Dendritic cell treated with granulocyte-macrophage colony-stimulating factor and Interleukin-4, amounts not matched to agents 40 ng/mL and 50 ng/mL, for 4 days (primary cell): ENCODE measurements around the gene HBM.

Source experiments
- H3K27ac Mint-ChIP-seq: one replicate; pipeline ENCODE4 v1.8.0; 2022; ENCODE audit warnings: mild to moderate bottlenecking, mixed read lengths
- H3K27me3 Mint-ChIP-seq: one replicate; pipeline ENCODE4 v1.8.0; 2022; ENCODE audit warnings: mild to moderate bottlenecking, mixed read lengths
- H3K36me3 Mint-ChIP-seq: one replicate; pipeline ENCODE4 v1.8.0; 2022; ENCODE audit warnings: low read depth, mixed read lengths
- H3K4me1 Mint-ChIP-seq: one replicate; pipeline ENCODE4 v1.8.0; 2022; ENCODE audit warnings: low read depth, mixed read lengths
- H3K4me3 Mint-ChIP-seq: one replicate; pipeline ENCODE4 v1.8.0; 2022; ENCODE audit warnings: mild to moderate bottlenecking, moderate library complexity, mixed read lengths
- H3K9me3 Mint-ChIP-seq: one replicate; pipeline ENCODE4 v1.8.0; 2022; ENCODE audit warnings: mixed read lengths
- intact Hi-C: fragments of 100-400 bp; cut with micrococcal nuclease; formaldehyde crosslinking; loops from one replicate; pipeline ENCODE4 v1.15.0; 2022

HBM gene

GRCh38 chr16:178668-179015 is 12.9 kb downstream of the HBM start:
- no peaks in the 10 kb centered on the region for H3K9me3 Mint-ChIP-seq
- H3K4me1 Mint-ChIP-seq: peaks cover 21% of the 10 kb centered on the region
- H3K27me3 Mint-ChIP-seq: peaks cover 65% of the 10 kb centered on the region
- no peaks in the 10 kb centered on the region for H3K36me3 Mint-ChIP-seq
- H3K27ac Mint-ChIP-seq: no peak overlapping the region
- no peak overlapping the region for H3K4me3 Mint-ChIP-seq
- intact Hi-C loops: no loop called here

- Mint-ChIP-seq H3K4me3 (peak overlapping the region; percentile 13), H3K9me3 (no peaks in the 10 kb centered on the region), H3K27ac (no peak overlapping the region), H3K36me3 (no peaks in the 10 kb centered on the region), H3K4me1 (peaks cover 13% of the 10 kb centered on the region), H3K27me3 (peaks cover 58% of the 10 kb centered on the region)
- intact Hi-C loops: no loop called here
Observed at GRCh38 chr16:179211-180092, 13.7 kb downstream of the HBM start.

GRCh38 chr16:180101-180675 is 14.4 kb downstream of the HBM start, which contains the start of gene HBQ1:
Gene HBQ1 (plus strand): TSS chr16:180459. CDS start chr16:180487, 28 bp downstream.
- Mint-ChIP-seq H3K9me3 (no peaks in the 10 kb centered on the region), H3K4me1 (peaks cover 5% of the 10 kb centered on the region), H3K27ac (no peak within 1 kb of the TSS), H3K36me3 (peaks cover 4% of the 10 kb centered on the region), H3K27me3 (peaks cover 51% of the 10 kb centered on the region), H3K4me3 (peak within 1 kb of the TSS; percentile 46)
- intact Hi-C loops: no loop called here

GRCh38 chr16:180681-181564 is 15.1 kb downstream of the HBM start:
- peak overlapping the region; percentile 46 for H3K4me3 Mint-ChIP-seq
- H3K27me3 Mint-ChIP-seq: peaks cover 44% of the 10 kb centered on the region
- H3K9me3 Mint-ChIP-seq: no peaks in the 10 kb centered on the region
- no peak overlapping the region for H3K27ac Mint-ChIP-seq
- intact Hi-C loops: loop anchor here (1.0 kb wide), 2 partner anchors 64 to 74 kb away; no protein-coding TSS in a partner anchor
- H3K36me3 Mint-ChIP-seq: peaks cover 12% of the 10 kb centered on the region
- no peaks in the 10 kb centered on the region for H3K4me1 Mint-ChIP-seq

GRCh38 chr16:181565-182021 is 15.8 kb downstream of the HBM start:
- Mint-ChIP-seq H3K4me3 (no peak overlapping the region), H3K4me1 (no peaks in the 10 kb centered on the region), H3K27me3 (peaks cover 42% of the 10 kb centered on the region), H3K27ac (no peak overlapping the region), H3K36me3 (peaks cover 15% of the 10 kb centered on the region), H3K9me3 (no peaks in the 10 kb centered on the region)
- intact Hi-C loops: loop anchor here (1.0 kb wide), 2 partner anchors 64 to 74 kb away; no protein-coding TSS in a partner anchor

GRCh38 chr16:183005-183404 is 17.2 kb downstream of the HBM start:
- no peaks in the 10 kb centered on the region for H3K9me3 Mint-ChIP-seq
- H3K27ac Mint-ChIP-seq: no peak overlapping the region
- no peaks in the 10 kb centered on the region for H3K4me1 Mint-ChIP-seq
- peaks cover 31% of the 10 kb centered on the region for H3K27me3 Mint-ChIP-seq
- intact Hi-C loops: no loop called here
- peaks cover 25% of the 10 kb centered on the region for H3K36me3 Mint-ChIP-seq
- H3K4me3 Mint-ChIP-seq: no peak overlapping the region

GRCh38 chr16:185213-185612 is 19.4 kb downstream of the HBM start:
- Mint-ChIP-seq H3K36me3 (peaks cover 47% of the 10 kb centered on the region), H3K4me3 (no peak overlapping the region), H3K27me3 (peaks cover 13% of the 10 kb centered on the region), H3K9me3 (no peaks in the 10 kb centered on the region), H3K27ac (no peak overlapping the region), H3K4me1 (no peaks in the 10 kb centered on the region)
- intact Hi-C loops: no loop called here

GRCh38 chr16:185691-186090 is 19.9 kb downstream of the HBM start:
- intact Hi-C loops: no loop called here
- Mint-ChIP-seq H3K27ac (no peak overlapping the region), H3K36me3 (peaks cover 52% of the 10 kb centered on the region), H3K27me3 (peaks cover 11% of the 10 kb centered on the region), H3K4me1 (no peaks in the 10 kb centered on the region), H3K9me3 (no peaks in the 10 kb centered on the region), H3K4me3 (no peak overlapping the region)

- H3K27me3 Mint-ChIP-seq: no peaks in the 10 kb centered on the region
Observed at GRCh38 chr16:187330-187729, 21.6 kb downstream of the HBM start.

GRCh38 chr16:188674-189073 is 22.9 kb downstream of the HBM start:
- H3K27me3 Mint-ChIP-seq: no peaks in the 10 kb centered on the region
- intact Hi-C loops: no loop called here
- H3K36me3 Mint-ChIP-seq: peaks cover 82% of the 10 kb centered on the region
- no peak overlapping the region for H3K4me3 Mint-ChIP-seq
- no peaks in the 10 kb centered on the region for H3K9me3 Mint-ChIP-seq
- peaks cover 6% of the 10 kb centered on the region for H3K4me1 Mint-ChIP-seq
- H3K27ac Mint-ChIP-seq: no peak overlapping the region

More at GRCh38 chr16:187330-187729, 21.6 kb downstream of the HBM start:
- intact Hi-C loops: no loop called here
- H3K27ac Mint-ChIP-seq: no peak overlapping the region
- peaks cover 69% of the 10 kb centered on the region for H3K36me3 Mint-ChIP-seq
- H3K9me3 Mint-ChIP-seq: no peaks in the 10 kb centered on the region
- no peak overlapping the region for H3K4me3 Mint-ChIP-seq
- H3K4me1 Mint-ChIP-seq: peaks cover 6% of the 10 kb centered on the region

- no peak overlapping the region for H3K4me3 Mint-ChIP-seq
- H3K9me3 Mint-ChIP-seq: no peaks in the 10 kb centered on the region
- H3K36me3 Mint-ChIP-seq: peaks cover 92% of the 10 kb centered on the region
- intact Hi-C loops: no loop called here
- no peaks in the 10 kb centered on the region for H3K27me3 Mint-ChIP-seq
- H3K4me1 Mint-ChIP-seq: peaks cover 6% of the 10 kb centered on the region
- no peak overlapping the region for H3K27ac Mint-ChIP-seq
Observed at GRCh38 chr16:189604-190186, 23.9 kb downstream of the HBM start.

GRCh38 chr16:191831-192230 is 26.1 kb downstream of the HBM start:
- Mint-ChIP-seq H3K27me3 (no peaks in the 10 kb centered on the region), H3K36me3 (peaks cover 99% of the 10 kb centered on the region), H3K4me1 (peaks cover 6% of the 10 kb centered on the region), H3K4me3 (no peak overlapping the region), H3K9me3 (no peaks in the 10 kb centered on the region), H3K27ac (no peak overlapping the region)
- intact Hi-C loops: no loop called here

- Mint-ChIP-seq H3K4me3 (no peak overlapping the region), H3K27me3 (no peaks in the 10 kb centered on the region), H3K9me3 (no peaks in the 10 kb centered on the region), H3K36me3 (peaks cover 100% of the 10 kb centered on the region), H3K4me1 (peaks cover 6% of the 10 kb centered on the region), H3K27ac (no peak overlapping the region)
- intact Hi-C loops: no loop called here
Observed at GRCh38 chr16:192686-193085, 26.9 kb downstream of the HBM start.
